GM19328 (cell line): Measurements from ENCODE around the gene MORN1.

ENCODE experiments used
- ATAC-seq: cut with Tn5 transposase; IDR thresholded peaks from one replicate; pipeline ENCODE4 v1.9.1; 2021; ENCODE audit warnings: mild to moderate bottlenecking, moderate library complexity; ENCODE audit not compliant: unreplicated experiment

MORN1 gene

GRCh38 chr1:2282556-2283270, 108.6 kb downstream of the MORN1 start:
- no peak for ATAC-seq

GRCh38 chr1:2279817-2280216, 111.5 kb downstream of the MORN1 start:
- no peak for ATAC-seq

DNA sequence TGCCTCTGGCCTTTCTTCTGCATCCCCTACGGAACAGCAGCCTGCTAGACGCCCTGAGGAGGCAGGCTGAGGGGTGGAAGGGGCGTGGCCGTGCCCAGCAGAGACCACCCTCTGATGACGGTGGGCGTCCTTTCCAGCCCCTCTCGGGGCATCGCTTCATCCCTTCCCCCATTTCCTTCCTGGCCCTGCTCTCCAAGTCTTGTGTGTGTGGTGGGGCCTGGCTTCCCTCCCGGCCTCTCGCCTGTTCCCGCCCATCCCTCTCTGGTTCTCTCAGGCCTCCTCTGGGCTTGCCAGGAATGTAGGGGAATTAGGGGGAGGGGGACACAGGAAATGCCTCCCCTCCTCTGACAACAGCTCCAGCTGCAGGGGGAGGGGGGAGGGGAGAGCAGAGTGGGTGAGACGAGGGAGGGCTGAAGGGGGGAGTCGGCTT, 112.1 kb downstream of the MORN1 start:
- ATAC-seq = no peak

DNA sequence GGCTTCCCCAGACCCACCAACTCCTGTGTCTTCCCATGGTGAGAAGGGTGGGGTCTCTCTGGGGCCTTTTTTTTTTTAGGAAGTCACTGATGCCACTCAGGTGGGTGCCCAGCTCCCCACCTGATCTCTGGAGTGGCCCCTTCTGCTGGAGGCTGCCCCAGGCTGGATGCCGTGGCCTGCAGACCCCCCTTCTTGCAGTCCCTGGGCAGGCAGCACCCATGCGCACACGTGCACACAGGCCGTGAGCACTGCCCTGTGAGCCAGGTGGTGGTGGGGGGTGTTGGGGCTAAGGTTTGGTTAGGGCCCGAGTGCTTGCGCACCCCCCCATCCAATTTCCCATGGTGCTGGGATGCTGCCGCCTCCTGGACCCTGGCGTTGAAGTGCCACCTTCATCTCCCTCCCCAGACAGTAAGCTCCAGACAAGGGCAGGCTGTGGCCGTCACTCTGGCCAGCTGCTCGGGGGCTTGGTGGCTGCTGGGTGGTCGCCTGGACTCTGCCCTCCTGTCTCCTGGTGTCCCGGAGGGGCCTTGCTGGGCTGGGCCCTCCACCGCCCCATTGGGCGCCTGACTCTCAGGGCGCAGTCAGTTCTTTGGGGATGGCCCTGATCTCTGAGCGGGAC, 112.7 kb downstream of the MORN1 start:
- no peak for ATAC-seq

DNA sequence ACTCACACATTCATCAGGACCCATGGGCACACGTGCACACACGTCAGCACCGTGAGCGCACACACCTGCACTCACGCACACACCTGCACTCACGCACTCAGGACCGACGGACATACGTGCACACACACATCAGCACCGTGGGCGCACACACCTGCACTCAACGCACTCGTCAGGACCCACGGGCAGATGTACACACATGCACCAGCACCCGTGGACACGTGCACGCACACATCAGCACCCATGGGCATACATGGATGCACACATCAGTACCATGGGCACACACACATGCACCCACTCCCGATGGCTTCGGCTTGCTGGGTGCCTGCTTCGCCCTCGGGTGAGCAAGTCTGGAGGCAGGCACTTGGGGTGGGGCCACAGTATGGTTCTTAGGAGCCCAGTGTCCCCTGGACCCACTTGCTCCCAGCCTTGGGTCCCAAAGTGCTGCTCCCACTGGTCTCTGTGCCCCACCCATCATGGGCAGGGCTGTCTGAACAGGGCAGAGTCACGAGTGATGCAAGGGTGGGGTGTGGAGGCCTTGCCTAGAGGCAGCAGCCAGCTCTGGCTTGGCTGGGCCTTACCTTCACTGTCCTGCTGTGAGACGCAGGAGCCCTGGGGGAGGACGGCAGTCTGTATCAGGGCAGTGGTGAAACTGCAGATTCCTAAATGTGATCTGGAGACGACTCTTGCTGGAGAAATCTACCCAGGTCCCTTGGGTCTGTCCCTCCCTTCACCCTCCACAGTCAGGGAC, 113.4 kb downstream of the MORN1 start:
- no peak for ATAC-seq

- no peak for ATAC-seq
Observed at GRCh38 chr1:2276803-2277580, 114.4 kb downstream of the MORN1 start.

GRCh38 chr1:2275796-2276536, 115.4 kb downstream of the MORN1 start:
- ATAC-seq = no peak

- ATAC-seq = no peak
Observed at GRCh38 chr1:2274929-2275475, 116.4 kb downstream of the MORN1 start.

DNA sequence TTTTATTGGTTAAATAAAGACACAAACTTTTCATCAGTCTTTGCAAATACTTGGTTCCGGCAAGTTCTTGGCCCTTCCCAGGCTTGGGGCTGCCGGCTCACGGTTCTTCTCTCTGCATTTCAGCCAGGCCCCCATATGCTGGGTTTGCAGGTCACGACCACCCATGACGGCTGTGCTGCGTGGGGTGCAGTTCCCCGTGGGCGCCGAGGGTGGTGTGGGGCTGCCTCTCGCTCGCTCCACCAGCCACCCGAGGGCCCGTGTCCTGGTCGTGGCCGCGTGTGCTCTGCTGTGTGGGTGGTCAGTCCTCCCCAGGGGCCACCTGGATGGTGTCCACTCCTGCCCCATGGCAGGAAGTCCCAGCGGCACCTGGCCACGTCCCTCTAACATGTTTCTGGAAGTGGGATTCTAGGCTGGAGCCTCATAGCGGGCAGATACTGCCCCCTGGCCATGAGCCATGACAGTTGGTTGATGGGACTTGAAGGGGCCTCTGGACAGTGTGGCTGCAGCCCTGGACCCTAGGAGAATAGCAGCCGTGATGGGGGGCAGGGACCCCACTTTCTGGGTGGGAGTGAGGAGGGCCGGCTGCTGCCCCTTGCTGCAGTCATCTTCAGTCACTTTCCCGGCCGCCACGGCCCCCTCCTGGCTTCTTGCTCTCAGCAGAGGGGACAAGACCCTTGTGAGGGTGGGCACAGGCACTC, 117.0 kb downstream of the MORN1 start:
- ATAC-seq = no peak

DNA sequence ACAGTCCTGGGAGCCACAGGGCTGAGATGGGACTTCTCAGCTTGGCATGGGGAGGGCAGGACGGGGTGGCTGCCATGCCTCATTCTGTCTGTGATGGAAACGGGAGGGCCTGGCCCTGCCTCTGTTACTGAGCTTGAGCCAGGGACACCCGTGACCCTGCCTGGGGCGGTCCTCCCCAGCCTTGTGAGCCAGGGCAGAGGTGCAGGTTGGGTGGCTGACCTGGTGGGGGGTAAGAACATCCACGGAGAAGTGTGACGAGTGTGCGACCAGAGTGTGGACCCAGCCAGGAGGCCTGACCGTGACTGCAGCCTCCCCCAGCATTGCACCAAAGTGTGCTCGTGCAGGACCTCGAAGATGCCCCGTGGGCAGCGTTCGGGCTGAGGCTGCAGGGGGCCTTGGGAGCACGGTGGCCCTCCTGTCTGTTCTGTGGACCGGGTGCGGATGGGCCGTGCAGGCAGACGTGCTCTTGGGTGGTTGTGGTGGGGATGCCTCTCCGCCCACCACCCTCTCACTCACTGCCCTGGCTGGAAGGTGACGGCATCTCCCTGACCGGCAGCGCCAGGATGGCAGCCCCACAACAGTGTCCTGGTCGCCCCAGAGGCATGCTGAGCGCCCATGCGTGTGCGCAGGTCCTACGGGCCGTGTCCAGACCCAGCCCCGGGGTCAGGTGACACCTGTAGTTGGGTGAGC, 117.8 kb downstream of the MORN1 start:
- ATAC-seq = no peak

GRCh38 chr1:2272686-2273400, 118.5 kb downstream of the MORN1 start:
- no peak for ATAC-seq

GRCh38 chr1:2271841-2272655, 119.3 kb downstream of the MORN1 start:
- no peak for ATAC-seq
